Omental fat pad (tissue), 4 donors: ENCODE data around the gene REX1BD. TPM values are rescaled to one million over a fixed set of nuclear protein-coding genes. Genes with fewer than 3 reads are reported as not detected.
"Not testable (repeated sequence)": the region's sequence is repeated elsewhere in the genome, so short reads cannot be mapped to it uniquely, and the experiment has no call there.

ENCODE experiments used
- ATAC-seq: fragments of 150-250 bp; one replicate; pipeline ENCODE4 v1.9.1; 2016; ENCODE audit warnings: mild to moderate bottlenecking, moderate library complexity; ENCODE audit not compliant: low FRiP score
- DNase-seq: peaks from one replicate; pipeline ENCODE4 v3.0.0-alpha.2; 2019; ENCODE audit warnings: low spot score
- total RNA-seq, 4 donors: library from RNA; depleted of rRNA; stranded (reverse); fragments of >200 nt; gene quantifications; one replicate each; pipeline ENCODE4 v1.1.0, GENCODE V29; 2016
- TF ChIP-seq, protein P1 (sequence below), 3 donors: fragments of 450-650 bp; IDR thresholded peaks; one replicate each; pipeline ENCODE4 v1.5.1; 2016 to 2017; ENCODE audit warnings: antibody characterized with exemption in 3 of 3, mild to moderate bottlenecking in 3 of 3, moderate library complexity in 2 of 3

The REX1BD gene
- total RNA-seq, 4 donors from 2014 or later = 79.5 to 127 (median 101) TPM

- TF ChIP-seq, protein P1, sequence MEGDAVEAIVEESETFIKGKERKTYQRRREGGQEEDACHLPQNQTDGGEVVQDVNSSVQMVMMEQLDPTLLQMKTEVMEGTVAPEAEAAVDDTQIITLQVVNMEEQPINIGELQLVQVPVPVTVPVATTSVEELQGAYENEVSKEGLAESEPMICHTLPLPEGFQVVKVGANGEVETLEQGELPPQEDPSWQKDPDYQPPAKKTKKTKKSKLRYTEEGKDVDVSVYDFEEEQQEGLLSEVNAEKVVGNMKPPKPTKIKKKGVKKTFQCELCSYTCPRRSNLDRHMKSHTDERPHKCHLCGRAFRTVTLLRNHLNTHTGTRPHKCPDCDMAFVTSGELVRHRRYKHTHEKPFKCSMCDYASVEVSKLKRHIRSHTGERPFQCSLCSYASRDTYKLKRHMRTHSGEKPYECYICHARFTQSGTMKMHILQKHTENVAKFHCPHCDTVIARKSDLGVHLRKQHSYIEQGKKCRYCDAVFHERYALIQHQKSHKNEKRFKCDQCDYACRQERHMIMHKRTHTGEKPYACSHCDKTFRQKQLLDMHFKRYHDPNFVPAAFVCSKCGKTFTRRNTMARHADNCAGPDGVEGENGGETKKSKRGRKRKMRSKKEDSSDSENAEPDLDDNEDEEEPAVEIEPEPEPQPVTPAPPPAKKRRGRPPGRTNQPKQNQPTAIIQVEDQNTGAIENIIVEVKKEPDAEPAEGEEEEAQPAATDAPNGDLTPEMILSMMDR (IDR thresholded peaks at IDR 0.05) = no peak
- DNase-seq (no peak), ATAC-seq (no peak)
These were observed 6.9 kb downstream of the REX1BD start for GRCh38 chr19:18595475-18595874.

DNA sequence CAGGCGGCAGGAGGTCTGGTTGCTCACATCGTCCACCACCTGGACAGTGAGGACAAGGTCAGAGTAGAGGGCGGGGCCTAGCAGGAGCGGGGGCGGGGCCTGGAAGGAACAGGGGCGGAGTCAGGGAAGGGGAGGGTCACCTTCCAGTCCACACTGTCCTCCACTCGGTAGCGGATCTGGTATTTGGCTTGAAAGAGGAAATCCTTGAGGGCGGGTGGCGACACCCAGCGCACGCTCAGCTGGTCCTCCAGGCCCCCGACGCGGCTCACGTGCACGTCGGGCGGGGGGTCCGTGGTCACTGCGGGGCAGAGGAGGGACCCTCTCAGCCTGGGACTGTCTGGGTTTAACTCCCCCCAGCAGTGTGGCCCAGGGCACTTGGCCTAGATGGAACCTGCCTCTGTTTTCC, 8.2 kb downstream of the REX1BD start:
- ATAC-seq = no peak
- TF ChIP-seq, protein P1 (IDR thresholded peaks at IDR 0.05) = no peak
- no peak for DNase-seq

- TF ChIP-seq, protein P1 (IDR thresholded peaks at IDR 0.05) = no peak
- DNase-seq (no peak), ATAC-seq (no peak)
These were observed 9.4 kb downstream of the REX1BD start for GRCh38 chr19:18597809-18598660.

DNA sequence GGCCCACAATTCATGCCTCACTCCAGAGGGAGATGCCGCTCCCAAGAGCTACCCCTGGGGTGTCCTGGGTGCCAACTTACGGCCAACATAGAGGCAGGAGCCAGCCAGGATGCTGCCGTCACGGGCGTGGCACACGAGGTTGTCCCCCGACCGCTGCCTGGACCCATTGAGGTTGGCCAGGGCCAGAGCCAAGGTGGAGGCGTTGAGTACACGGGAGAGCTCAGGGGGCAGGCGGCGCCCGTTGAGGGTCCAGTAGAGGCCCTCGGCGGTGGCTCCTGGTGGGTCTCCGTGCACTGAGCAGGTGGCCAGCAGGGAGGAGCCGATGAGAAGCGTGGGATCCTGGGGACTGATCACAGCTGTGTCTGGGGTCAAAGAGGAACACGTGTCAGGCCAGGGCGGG, 10.9 kb downstream of the REX1BD start:
- no peak for ATAC-seq
- TF ChIP-seq, protein P1 (IDR thresholded peaks at IDR 0.05) = no peak
- DNase-seq = no peak

DNA sequence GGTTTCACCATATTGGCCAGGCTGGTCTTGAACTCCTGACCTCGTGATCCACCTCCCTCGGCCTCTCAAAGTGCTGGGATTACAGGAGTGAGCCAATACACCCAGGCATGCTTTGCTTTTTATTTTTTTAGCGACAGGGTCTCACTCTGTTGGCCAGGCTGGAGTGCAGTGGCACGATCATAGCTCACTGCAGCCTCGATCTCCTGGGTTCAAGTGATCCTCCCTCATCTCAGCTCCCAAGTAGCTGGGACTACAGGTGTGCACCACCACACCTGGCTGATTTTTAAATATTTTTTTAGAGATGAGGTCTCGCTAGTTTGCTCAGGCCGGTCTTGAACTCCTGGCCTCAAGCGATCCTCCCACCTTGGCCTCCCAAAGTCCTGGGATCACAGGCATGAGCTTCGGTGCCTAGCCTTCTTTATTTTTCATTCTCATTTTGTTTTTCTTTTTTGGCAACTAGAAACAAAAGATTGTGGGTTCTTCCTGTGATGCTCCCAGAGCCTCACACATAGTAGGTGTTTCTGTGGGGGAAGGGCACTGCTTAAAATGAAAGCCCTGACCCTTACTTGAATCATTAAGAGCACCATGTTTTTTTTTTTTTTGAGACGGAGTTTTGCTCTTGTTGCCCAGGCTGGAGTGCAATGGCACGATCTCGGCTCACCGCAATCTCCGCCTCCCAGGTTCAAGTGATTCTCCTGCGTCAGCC, 12.2 kb downstream of the REX1BD start:
- not testable (repeated sequence) for DNase-seq, ATAC-seq

GRCh38 chr19:18601875-18602274, 13.3 kb downstream of the REX1BD start:
- ATAC-seq = no peak
- TF ChIP-seq, protein P1 (IDR thresholded peaks at IDR 0.05) = no peak
- no peak for DNase-seq

DNA sequence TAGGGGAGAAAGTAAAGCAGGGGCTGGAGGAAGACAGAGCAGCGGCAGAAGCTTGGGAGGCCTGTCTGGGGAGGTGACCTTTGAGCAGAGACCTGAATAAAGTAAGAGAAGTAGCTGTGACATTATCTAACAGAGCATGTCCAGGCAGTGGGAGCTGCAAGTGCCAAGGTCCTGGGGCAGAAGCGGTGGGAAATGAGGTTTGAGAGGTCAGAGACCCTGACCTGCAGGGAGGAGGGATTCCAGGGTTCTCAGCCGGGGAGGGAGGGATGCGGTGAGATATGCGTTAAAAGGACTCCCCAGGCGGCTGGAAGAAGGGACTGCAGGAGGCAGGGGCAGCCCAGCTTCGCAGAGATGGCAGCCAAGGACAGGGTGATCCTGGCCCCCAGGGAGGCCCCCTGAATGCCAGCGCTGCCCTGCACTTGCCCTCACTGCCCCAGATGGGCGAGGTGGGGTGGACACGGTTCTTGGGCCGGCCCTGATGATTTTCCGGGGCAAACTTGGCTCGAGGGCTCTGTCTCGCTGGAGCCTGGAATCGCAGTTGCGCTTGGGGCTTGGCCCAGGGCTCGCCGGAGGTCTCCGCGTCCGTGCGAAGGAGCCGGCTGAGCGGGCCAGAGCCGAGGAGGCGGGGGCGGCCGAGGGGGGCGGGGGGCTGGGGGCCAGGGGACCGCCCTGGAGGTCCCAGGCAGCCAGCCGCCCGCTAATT, 14.8 kb downstream of the REX1BD start:
- no peak for ATAC-seq
- no peak for DNase-seq
- TF ChIP-seq, protein P1 (IDR thresholded peaks at IDR 0.05) = no peak
